Stimulated activated CD8-positive, alpha-beta memory T cell treated with anti-CD3 and anti-CD28 coated beads, Interleukin-4, amount 100 ng/mL, for 24 hours (primary cell): ENCODE results near the gene SOX6.
"Not testable (repeated sequence)": the region's sequence is repeated elsewhere in the genome, so short reads cannot be mapped to it uniquely, and the experiment has no call there.

ENCODE experiments used
- DNase-seq: peaks from one replicate; pipeline ENCODE4 v3.0.0-alpha.2; 2020; ENCODE audit warnings: low read depth

Gene SOX6

GRCh38 chr11:16148301-16148931 lies 207.9 kb downstream of the SOX6 start:
- DNase-seq, result no peak

DNA sequence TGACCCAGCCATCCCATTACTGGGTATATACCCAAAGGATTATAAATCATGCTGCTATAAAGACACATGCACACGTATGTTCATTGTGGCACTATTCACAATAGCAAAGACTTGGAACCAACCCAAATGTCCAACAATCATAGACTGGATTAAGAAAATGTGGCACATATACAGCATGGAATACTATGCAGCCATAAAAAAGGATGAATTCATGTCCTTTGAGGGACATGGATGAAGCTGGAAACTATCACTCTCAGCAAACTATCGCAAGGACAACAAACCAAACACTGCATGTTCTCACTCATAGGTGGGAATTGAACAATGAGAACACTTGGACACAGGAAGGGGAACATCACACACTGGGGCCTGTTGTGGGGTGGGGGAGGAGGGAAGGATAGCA lies 209.4 kb downstream of the SOX6 start:
- DNase-seq, result not testable (repeated sequence)

GRCh38 chr11:16141614-16142013 lies 214.7 kb downstream of the SOX6 start:
- DNase-seq, result not testable (repeated sequence)

- DNase-seq, result not testable (repeated sequence)
Measured at GRCh38 chr11:16141162-16141561, 215.2 kb downstream of the SOX6 start.

- DNase-seq, result no peak
Measured at GRCh38 chr11:16136792-16137390, 219.5 kb downstream of the SOX6 start.

- no peak for DNase-seq
Measured at GRCh38 chr11:16133867-16134266, 222.5 kb downstream of the SOX6 start.

GRCh38 chr11:16127732-16128131 lies 228.6 kb downstream of the SOX6 start:
- DNase-seq, result no peak

DNA sequence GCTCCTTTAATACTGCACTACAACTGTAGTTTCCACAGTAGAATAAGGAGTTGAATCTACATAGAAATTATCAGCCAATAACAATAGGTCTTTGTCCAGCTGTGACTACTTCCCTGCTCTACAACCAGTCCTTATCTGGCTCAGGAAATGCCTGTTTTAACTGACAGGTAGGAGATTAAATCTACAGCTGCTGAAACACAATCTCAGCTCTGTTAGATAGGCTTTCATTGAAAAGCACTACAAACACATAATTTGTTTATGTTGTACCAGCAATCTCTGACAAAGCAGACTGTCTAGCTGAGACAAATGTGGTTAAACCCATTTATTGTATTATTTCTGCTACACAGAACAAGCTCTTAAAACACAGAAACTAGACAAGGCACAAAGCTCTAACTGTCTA lies 230.0 kb downstream of the SOX6 start:
- DNase-seq, result no peak

DNA sequence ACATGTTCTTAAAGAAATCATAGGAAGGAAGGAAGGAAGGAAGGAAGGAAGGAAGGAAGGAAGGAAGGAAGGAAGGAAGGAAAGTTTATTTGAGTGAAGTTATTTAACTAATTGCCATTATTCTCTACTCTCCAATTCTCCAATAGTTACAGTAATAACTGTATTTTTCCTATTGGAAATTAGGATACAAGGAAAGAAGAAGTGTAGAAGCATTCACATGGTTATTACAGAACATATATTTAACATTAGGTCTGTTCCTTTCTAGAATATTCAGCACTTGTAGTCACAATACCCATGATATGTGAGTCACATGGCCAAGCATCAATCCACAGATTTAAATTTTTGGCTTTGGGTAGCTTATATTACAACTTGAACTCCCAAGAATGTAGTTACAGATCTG lies 230.6 kb downstream of the SOX6 start:
- DNase-seq, result no peak

GRCh38 chr11:16124390-16124789 lies 232.0 kb downstream of the SOX6 start:
- no peak for DNase-seq

DNA sequence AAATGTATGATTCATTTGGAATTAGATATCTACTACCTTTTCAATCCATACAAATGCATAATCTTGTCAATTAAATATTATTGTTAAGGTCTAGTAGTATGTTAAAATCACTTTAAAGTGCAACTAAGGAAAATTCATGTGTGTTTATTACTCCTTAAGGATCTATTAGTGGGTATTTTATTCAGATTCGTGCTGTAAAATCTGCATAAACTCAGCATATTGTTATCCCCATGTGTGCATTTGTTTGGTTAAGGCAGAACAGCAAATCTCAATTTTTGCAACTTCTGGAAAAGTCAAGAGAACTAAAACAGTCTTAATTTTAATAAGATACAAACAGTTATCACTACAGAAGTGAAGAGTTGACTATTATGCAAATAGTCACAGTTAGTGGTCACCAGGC lies 234.5 kb downstream of the SOX6 start:
- DNase-seq, result no peak

DNA sequence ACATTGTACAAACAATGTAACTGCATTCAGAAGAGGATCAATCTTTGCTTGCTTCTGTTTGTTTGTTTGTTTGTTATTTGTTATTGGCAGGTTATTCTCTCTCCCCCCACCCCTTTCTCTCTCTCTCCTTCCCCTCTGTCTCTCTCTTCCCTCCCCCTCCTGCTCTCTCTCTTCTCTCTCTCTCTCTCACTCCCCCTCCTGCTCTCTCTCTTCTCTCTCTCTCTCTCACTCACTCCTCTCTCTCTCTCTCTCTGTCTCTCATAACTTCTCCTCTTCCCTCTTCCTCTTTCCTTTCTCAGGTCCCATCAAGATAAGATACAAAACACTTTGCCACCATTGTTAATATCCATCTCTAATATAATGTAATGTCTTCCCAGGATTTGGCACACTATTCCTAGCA lies 236.3 kb downstream of the SOX6 start:
- no peak for DNase-seq

DNA sequence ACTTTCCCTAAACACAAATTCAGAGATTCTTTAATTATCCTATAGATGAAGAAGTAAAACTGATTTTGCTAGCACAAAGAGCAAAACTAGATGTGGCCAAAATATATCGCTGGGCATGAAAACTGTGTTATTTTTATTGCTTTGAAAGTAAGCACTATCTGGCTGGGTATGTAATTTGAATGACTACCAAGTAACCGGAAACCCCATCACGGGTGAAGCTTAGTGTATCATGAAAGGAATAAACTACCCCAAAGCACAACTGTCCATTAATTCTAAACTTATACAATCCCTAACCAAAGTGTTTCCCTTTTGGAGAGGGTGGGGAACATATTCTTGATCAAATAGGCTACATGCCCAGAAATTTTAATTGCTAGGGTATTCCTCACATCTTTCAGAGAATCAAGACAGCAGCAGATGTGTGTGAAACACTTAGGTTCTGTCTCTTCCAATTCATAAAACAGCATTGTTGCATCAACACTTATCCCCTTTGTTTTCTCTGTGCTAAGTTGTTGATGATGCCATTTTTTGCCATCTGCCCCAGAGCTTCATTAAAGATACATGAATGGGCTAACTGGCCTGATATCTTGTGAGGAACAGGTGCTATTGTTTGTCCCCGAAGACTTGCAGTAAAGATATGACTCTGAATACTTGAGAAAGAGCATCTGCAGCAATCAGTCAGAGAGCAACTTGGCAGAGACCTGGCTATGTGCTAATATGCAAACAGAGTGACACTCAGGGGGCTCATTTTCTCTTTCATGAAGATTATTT lies 238.2 kb downstream of the SOX6 start:
- no peak for DNase-seq

- DNase-seq, result no peak
Measured at GRCh38 chr11:16114978-16115871, 241.1 kb downstream of the SOX6 start.

- no peak for DNase-seq
Measured at GRCh38 chr11:16114431-16114830, 241.9 kb downstream of the SOX6 start.

GRCh38 chr11:16111690-16112089 lies 244.7 kb downstream of the SOX6 start:
- DNase-seq, result no peak

DNA sequence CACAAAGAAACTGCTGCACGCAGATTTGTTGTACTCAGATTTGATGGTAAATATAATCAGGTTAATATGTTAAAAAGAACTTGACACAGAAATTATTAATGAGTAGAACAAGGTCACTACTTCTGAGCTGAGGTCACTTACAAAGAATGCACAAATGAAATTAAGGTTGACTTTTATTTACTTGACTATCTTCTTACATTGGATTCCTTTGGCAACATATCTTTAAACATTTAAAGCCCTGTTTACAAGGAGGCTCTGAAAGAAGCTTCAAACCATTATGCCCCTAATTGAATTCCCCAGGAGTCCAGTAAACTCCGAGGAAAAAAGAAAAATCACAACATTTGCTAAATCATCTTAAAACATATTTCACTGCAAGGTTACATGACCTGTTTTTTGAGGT lies 245.5 kb downstream of the SOX6 start:
- no peak for DNase-seq

DNA sequence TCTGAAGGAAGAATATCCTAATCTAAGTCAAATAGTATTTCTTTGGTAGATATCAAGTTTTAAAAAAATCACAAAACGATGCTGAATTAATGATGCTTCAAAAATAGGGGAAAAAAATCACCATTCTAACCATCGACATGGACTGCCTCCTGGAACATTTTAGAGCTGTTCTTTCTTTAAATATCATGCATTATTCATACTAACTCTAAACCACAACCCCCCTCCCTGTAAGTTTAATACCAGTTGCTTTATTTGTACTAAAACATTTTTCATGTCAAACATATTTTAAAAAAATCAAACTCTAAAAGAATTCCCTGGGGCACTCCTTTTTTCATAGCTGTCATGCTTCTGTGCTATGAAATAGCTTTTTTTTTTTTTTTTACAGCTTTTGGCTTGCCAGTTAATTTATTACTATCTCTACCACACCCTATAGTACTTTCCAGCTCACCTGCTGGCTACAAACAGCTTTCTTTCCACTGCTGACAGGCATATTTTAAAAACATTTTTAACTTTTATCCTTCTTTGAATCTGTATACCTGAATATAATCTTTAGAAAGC lies 256.9 kb downstream of the SOX6 start:
- DNase-seq, result no peak

DNA sequence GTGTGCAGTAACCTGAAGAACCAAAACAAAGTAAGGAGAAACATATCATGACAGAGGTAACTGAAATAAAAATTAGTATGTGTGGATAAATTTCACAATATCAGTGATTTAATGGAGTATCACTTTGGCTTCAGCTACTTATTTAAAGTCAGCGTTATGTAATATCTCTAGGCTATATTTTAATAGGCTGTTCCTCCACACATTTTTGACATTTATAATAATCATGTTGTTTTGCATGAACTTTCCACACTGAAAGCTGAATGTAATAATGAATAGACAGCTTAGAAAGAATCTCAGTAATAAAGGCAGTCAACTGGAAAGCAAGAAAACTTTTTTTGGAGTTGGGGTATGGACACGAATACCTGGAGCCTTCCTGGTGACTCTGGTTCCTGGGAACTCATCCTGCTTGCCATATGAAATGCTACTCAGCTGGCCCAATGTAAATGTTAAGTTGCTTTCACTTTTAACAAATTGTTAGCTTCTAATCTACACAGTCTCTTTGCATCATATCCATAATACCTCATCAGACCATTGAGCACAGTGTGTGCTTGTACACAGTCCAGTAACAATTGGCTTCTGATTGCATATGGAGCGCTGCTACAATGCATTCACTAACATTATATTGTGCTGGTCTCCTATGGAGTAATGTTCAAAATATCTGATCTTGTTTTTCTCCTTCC lies 257.7 kb downstream of the SOX6 start:
- no peak for DNase-seq

DNA sequence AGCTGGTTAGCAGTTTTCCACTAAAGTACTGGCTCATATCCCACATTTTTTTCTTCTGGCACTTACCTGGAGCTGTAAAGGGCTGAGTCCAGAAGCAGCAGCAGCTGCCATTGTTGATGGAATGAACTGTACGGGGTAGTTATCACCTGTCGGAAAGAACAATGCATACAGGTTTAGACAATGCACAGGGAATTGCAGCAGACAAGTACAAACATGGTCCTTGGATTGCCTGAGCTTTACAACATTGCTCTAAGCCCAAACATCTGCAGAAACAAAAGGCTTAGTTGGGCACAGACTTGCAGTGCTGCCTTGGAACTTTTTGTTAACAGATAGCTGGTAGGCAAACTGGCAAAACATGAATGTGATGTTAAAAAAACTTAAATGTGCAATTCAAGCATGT lies 258.8 kb downstream of the SOX6 start:
- DNase-seq, result no peak

DNA sequence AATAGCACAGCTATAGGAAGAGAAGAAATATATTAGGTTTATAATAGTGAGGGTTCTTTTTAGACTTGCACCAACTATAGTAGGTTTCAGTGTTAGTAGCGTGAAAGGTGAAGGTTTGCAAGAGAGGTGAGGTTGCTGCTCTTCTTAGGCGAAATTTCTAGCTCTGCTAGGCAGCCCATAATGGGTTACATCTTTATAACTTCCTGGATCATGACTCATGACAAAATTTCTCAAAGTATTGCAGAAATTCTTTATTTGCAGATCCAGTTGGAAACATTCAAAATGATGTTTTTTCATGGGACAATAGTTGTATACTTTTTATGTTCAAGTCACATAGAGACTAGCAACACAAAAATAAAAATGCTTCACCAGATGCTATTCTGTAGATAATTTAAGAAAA lies 260.0 kb downstream of the SOX6 start:
- no peak for DNase-seq

DNA sequence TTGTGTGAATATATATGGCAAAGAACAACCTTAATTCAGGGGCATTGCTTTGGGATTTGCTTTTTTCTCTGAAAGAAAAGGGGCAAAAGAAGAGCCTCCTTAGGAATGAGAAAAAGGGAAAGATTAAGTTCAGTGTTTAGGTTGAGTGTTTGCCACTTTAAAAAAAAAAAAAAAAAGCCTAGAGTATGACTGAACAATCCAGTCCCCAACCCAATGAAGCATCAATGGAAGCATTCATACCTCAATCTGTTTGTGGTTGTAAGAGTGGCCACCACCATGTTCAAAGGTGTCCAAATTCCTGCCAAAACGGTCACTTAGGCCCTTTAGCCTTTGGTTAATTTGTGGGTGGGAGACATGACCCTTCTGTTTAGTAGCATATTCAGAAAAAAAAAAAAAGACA lies 260.6 kb downstream of the SOX6 start:
- no peak for DNase-seq
